HG03135 (cell line): ENCODE results near the gene CHRNA3.

Experiments used
- ATAC-seq: cut with Tn5 transposase; IDR thresholded peaks from one replicate; pipeline ENCODE4 v1.9.1; 2021; ENCODE audit warnings: mild to moderate bottlenecking, moderate library complexity; ENCODE audit not compliant: unreplicated experiment

CHRNA3 gene

GRCh38 chr15:78636378-78636859, 15.6 kb upstream of the CHRNA3 start:
- no peak for ATAC-seq

- ATAC-seq, result no peak
These were observed 14.6 kb upstream of the CHRNA3 start for GRCh38 chr15:78635346-78635745.

DNA sequence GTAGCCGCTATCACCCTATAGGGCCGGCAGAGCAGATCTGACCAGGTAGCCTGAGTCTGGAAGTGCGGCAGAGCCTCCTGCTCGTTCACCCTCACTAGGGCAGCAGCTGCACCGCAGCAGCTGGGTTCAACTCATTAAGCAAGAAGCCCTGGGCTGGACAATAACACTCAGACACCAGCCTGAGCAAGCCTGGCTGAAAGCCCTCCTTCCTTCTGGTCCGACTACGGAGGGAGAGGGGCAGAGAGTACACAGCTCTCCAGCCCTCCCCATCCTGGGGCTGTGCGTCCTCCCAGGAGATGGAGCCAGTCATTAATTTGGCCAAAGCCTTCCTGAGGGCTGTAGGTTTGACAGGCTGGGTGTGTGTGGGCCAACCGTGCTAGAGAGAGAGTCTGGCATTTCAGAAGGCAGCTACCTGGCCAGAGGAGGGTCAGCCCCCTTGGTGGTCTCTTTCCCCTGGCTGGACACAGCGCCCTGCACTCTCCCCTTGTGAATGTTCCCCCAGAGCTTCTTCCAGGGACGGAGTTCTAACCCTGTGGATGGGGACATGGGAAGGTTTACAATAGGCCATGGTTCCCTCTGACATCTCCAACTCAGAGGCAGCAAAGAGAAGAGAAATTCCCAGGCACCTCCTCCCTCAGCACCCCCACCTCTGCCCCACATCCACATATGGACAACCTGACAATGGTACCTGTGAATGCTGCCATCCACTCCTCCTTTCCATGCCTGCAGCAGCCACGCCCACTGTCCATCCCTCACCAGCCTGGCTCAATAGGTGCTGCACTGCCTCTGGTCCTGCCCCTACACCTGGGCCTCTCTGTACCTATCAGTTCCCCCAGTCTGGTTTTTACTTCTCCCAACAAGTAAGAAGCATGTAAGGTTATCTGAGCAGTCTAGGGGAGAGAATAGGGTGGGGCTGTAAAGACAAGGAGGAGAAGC, 13.7 kb upstream of the CHRNA3 start:
- ATAC-seq, result no peak

GRCh38 chr15:78633348-78633747, 12.6 kb upstream of the CHRNA3 start:
- no peak for ATAC-seq

- ATAC-seq, result no peak
These were observed 10.3 kb upstream of the CHRNA3 start for GRCh38 chr15:78630886-78631633.

- no peak for ATAC-seq
These were observed 8.9 kb upstream of the CHRNA3 start for GRCh38 chr15:78629716-78630065.

- ATAC-seq, result no peak
These were observed 8.4 kb upstream of the CHRNA3 start for GRCh38 chr15:78629031-78629715.

- ATAC-seq, result no peak
These were observed 7.4 kb upstream of the CHRNA3 start for GRCh38 chr15:78628227-78628626.

DNA sequence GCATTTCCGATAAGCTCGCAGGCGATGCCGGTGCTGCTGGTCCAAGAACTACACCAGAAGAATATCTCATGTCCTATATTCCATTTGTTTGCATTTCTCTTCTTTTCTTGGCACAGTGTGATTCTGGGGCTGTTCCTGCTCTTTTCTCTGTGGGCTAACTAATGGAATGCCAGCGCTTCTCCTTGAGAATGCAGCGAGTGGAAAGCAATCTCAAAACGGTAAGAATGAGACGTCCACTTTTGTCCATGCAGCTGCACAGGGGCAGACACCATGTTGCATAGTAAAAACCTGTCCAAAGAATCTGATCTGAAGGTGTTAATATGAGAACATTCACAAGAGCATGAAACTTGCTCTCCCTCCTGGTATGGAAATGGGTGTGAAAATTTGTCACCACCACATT, 6.6 kb upstream of the CHRNA3 start:
- no peak for ATAC-seq

DNA sequence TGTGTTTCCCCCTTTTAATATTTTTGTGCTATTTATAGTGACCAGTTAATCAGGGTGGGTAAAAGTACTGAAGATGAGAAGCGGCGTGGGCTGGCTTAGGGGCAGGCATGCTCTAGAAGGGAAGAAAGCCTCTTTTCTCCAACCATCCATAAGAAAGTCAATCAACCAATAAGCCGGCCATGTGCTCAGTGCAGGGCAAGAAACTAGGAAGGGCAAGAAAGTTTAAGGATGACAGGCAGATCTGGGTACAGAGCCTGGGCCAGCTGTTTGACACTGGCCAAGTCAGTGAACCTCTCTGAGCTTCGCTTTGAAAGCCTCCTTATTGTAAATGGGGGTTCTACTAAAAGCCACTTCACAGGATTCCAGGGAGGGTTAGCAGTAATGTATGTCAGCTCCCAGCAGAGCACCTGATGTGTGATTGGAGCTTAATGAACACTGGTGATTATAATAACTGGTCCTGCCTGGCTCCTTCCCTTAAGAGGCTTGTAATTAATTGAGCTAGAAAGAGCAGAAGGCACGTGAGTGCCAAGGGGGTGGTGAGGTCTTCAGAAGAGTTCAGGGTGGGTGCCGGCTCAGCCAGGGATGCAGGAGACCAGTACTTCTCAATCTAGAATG, 5.7 kb upstream of the CHRNA3 start:
- ATAC-seq, result no peak

GRCh38 chr15:78625606-78626280, 4.9 kb upstream of the CHRNA3 start:
- ATAC-seq, result no peak

DNA sequence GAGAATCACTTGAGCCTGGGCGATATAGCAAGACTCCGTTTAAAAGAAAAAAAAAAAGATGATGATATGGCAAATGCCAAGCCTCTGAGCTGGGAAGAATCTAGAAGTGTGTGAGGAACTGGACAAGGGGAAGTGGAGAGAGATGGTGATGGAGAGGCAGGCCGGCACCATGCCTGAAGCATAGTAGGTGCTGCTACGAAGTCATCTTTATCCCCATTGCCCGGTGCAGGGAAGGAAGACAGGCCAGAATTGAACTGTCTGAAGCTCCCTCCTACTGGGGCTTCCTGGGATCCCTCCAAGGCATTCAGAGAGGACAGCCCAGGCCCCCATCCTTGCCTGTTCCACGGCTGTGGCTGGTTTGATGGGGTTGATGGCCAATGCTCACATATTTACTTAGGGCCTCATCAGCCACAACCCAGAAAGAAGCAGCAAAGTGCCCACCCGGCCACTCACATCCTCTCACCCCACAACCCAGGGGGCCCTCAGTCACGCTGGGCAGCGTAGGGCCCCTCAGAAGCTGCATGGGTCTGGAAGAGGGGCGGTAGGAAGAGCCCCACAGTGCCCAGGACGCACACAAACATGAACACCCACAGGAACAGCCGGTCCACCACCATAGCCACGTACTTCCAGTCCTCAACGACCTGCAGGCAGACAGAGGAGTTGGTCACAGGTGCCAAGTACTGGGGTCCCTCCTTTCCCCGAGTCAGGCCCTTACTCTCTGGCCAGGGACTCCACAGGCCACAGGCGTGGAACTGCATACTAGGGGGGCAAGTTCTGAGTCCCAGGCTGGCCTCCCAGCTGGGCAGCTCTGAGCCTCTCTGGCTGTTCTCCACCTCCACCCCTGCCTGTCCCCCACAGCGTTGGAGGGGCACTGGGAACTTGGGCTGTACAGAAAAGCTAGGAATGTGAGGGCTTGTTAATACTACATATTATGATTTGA, 4.1 kb upstream of the CHRNA3 start:
- no peak for ATAC-seq

DNA sequence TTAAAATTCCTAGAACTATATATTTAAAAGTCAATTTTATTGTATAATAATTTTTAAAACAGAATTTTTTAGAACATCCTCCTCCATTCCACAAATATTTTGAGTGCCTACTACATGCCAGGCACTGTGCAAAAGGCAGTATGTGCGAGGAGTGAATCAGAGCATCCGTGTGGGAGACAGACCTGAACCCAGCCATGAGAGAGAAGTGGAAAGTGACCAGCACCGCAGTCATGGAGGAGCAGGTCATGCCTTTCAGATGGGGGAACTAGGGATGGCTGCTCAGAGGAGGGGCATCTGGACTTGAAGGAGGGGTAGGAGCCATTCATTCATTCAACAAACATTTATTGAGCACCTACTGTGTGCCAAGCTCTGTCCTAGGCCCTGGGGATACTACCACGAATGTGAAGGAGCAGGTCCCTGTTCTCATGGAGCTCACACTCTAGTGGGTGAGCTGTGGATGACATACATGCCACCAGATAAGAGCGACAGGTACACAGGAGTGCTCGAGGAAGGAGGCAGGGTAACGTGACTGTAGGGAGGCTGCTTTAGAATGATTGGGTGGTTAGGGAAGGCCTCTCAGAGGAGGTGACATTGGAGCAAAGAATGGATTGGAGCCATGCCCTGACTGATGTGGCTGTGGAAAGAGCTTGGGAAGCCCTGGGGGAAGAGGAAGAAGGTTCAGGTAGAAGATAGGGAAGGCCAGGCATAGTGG, 3.1 kb upstream of the CHRNA3 start:
- no peak for ATAC-seq

- no peak for ATAC-seq
These were observed 1.1 kb upstream of the CHRNA3 start for GRCh38 chr15:78621810-78622402.

- no peak for ATAC-seq
These were observed 722 bp downstream of the CHRNA3 start for GRCh38 chr15:78620021-78620526.

- ATAC-seq, result no peak
These were observed 1.5 kb downstream of the CHRNA3 start for GRCh38 chr15:78619022-78619950.

DNA sequence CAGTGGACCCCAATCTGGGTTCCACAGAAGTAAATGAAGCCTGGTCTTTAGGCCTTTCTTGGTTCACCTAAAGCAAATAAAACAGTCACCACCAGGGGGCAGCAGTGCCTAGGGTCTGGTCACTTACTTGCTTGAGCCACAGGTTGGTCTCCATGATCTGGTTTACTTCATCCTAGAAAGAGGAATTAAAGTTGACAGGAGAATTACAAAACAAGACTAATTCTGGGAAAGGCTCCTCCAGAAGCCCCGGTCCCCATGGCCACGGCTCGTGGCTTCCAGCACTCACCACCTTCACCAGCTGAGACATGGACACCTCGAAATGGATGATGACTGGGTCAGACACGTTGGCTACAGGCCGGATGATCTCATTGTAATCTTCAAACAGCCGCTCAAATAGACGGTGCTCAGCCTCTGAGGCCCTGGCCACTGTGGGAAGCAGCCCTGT, 2.3 kb downstream of the CHRNA3 start:
- no peak for ATAC-seq
